Measurements from ENCODE around the gene SETD3.

Gene SETD3

GRCh38 chr14:99516156-99516870 lies 35.7 kb upstream of the SETD3 start:
- DNase-seq, result no peak

- DNase-seq, result no peak
These were observed 34.9 kb upstream of the SETD3 start for GRCh38 chr14:99515301-99516155.

GRCh38 chr14:99514552-99515300 lies 34.1 kb upstream of the SETD3 start:
- DNase-seq, result no peak

GRCh38 chr14:99513946-99514551 lies 33.4 kb upstream of the SETD3 start:
- no peak for DNase-seq

- DNase-seq, result no peak
These were observed 32.6 kb upstream of the SETD3 start for GRCh38 chr14:99513183-99513694.

- no peak for DNase-seq
These were observed 32.0 kb upstream of the SETD3 start for GRCh38 chr14:99512571-99513182.

GRCh38 chr14:99512110-99512449 lies 31.4 kb upstream of the SETD3 start:
- no peak for DNase-seq

- no peak for DNase-seq
These were observed 30.9 kb upstream of the SETD3 start for GRCh38 chr14:99511421-99512109.

- no peak for DNase-seq
These were observed 30.0 kb upstream of the SETD3 start for GRCh38 chr14:99510556-99511139.

GRCh38 chr14:99509871-99510555 lies 29.4 kb upstream of the SETD3 start:
- DNase-seq, result no peak

- no peak for DNase-seq
These were observed 28.4 kb upstream of the SETD3 start for GRCh38 chr14:99508896-99509629.

GRCh38 chr14:99507860-99508640 lies 27.4 kb upstream of the SETD3 start:
- no peak for DNase-seq

GRCh38 chr14:99506276-99506675 lies 25.6 kb upstream of the SETD3 start:
- DNase-seq, result no peak

- no peak for DNase-seq
These were observed 24.4 kb upstream of the SETD3 start for GRCh38 chr14:99505089-99505488.

- DNase-seq, result no peak
These were observed 23.3 kb upstream of the SETD3 start for GRCh38 chr14:99503848-99504453.

GRCh38 chr14:99502989-99503421 lies 22.3 kb upstream of the SETD3 start:
- DNase-seq, result no peak

GRCh38 chr14:99497894-99498293 lies 17.2 kb upstream of the SETD3 start:
- DNase-seq, result no peak

GRCh38 chr14:99497341-99497740 lies 16.7 kb upstream of the SETD3 start:
- DNase-seq, result no peak

- DNase-seq, result no peak
These were observed 3.4 kb upstream of the SETD3 start for GRCh38 chr14:99484106-99484505.

Measured in activated CD4-positive, alpha-beta T cell treated with anti-CD3 and anti-CD28 coated beads, Interleukin-2, amount 50 U/mL, for 4 hours (primary cell).